Lower leg skin (tissue), 3 donors: ENCODE data around the gene DNAJC11.

Source experiments
- CTCF ChIP-seq, 3 donors: fragments of 450-650 bp; IDR thresholded peaks; one replicate each; pipeline ENCODE4 v1.5.1; 2016; ENCODE audit warnings: antibody characterized with exemption in 3 of 3, mild to moderate bottlenecking in 3 of 3, moderate library complexity in 2 of 3
- POLR2A ChIP-seq, 2 donors: fragments of 450-650 bp; IDR thresholded peaks; one replicate each; pipeline ENCODE4 v1.6.1; 2016 to 2017; ENCODE audit warnings: antibody characterized with exemption in 2 of 2, mild to moderate bottlenecking in 1 of 2, moderate library complexity in 1 of 2

GRCh38 chr1:6652986-6653385 is 48.6 kb downstream of the DNAJC11 start:
- TF ChIP-seq CTCF (IDR thresholded peaks at IDR 0.05) (no peak), POLR2A (IDR thresholded peaks at IDR 0.05) (no peak)
